Body of pancreas (tissue), 4 donors: Measurements from ENCODE around the gene TUBGCP2.

Experiments used
- CTCF ChIP-seq, 7 experiments: fragments of 450-650 bp in 4 of 7; fragments of 200-600 bp in 3 of 7; sonication (generic) in 3 of 7; IDR thresholded peaks; one replicate each; pipeline ENCODE4 v1.5.1; 2016 to 2019; ENCODE audit warnings: antibody characterized with exemption in 7 of 7
- POLR2A ChIP-seq, 3 donors: fragments of 450-650 bp; IDR thresholded peaks; one replicate each; pipeline ENCODE4 v1.6.1; 2016; ENCODE audit warnings: antibody characterized with exemption in 3 of 3, mild to moderate bottlenecking in 2 of 3

DNA sequence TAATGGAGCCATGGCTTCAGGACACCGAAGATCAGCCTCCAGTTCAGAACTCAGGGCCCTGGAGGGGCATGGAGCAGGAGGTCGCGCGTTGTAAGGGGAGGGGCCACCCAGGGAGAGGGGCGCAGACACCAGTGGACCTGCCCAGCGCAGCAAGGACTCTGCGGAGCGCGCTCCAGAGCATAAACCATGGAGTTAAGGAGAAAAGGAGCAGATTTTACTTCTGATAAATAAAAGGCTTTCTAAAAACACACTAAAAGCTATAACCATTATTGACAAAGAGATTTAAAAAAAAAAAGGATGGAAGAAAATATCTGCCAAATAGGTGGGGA, 17.5 kb upstream of the TUBGCP2 start:
- TF ChIP-seq CTCF (IDR thresholded peaks at IDR 0.05) = no peak
- TF ChIP-seq POLR2A (IDR thresholded peaks at IDR 0.05) = no peak
